Testis (tissue), 3 donors: ENCODE results near the gene CADM4. TPM values are rescaled to one million over a fixed set of nuclear protein-coding genes. Genes with fewer than 3 reads are reported as not detected.
"Not testable (repeated sequence)": the region's sequence is repeated elsewhere in the genome, so short reads cannot be mapped to it uniquely, and the experiment has no call there.

Experiments
- DNase-seq: peaks from one replicate; pipeline ENCODE4 v3.0.0-alpha.2; 2019
- H3K27ac ChIP-seq, 2 donors: fragments of 200-600 bp; sonication (generic); one replicate each; pipeline ENCODE4 v1.5.1; 2019
- H3K27me3 ChIP-seq: fragments of 200-600 bp; sonication (generic); one replicate; pipeline ENCODE4 v1.5.1; 2019
- H3K36me3 ChIP-seq: fragments of 200-600 bp; sonication (generic); one replicate; pipeline ENCODE4 v1.5.1; 2017; ENCODE audit warnings: low read depth; ENCODE audit errors: missing control alignments
- H3K4me1 ChIP-seq: fragments of 200-600 bp; sonication (generic); one replicate; pipeline ENCODE4 v1.5.1; 2019
- H3K4me3 ChIP-seq, 2 donors: fragments of 200-600 bp; sonication (generic); one replicate each; pipeline ENCODE4 v1.5.1; 2017 to 2019
- H3K9me3 ChIP-seq: fragments of 200-600 bp; sonication (generic); one replicate; pipeline ENCODE4 v1.5.1; 2017
- POLR2A ChIP-seq: fragments of 450-650 bp; IDR thresholded peaks from one replicate; pipeline ENCODE4 v1.6.1; 2017; ENCODE audit warnings: antibody characterized with exemption, mild to moderate bottlenecking, moderate library complexity
- WGBS, 2 donors: methylation state at CpG; one replicate each; pipeline ENCODE4 v1.1.5; 2018; 5-methylcytosine and 5-hydroxymethylcytosine counted together
- intact Hi-C: fragments of 100-400 bp; cut with DNase I; formaldehyde crosslinking; loops from one replicate; pipeline ENCODE4 v1.15.1; 2023; ENCODE audit warnings: low total_unique reads
- polyA plus RNA-seq: library from polyadenylated mRNA; stranded (reverse); fragments of 350-450 nt; fragmentation: Illumina TruSeq; extraction: RNeasy Lipid Tissue Mini Kit (QIAGEN cat#74804); gene quantifications from one replicate; pipeline ENCODE4 v1.2.3, GENCODE V29; 2014; ENCODE audit warnings: low read depth, low replicate concordance; ENCODE audit not compliant: insufficient read depth
- total RNA-seq, 2 donors: library from RNA; depleted of rRNA; stranded (reverse); fragments of >200 nt; gene quantifications; one replicate each; pipeline ENCODE4 v1.2.3, GENCODE V29; 2016
- TF ChIP-seq, protein P1 (sequence below), 3 experiments: fragments of 450-650 bp in 2 of 3; fragments of 200-600 bp in 1 of 3; sonication (generic) in 1 of 3; IDR thresholded peaks; one replicate each; pipeline ENCODE4 v1.5.1; 2016 to 2019; ENCODE audit warnings: antibody characterized with exemption in 3 of 3, mild to moderate bottlenecking in 2 of 3, moderate library complexity in 1 of 3

CADM4 gene
- total and polyA plus RNA-seq, 3 donors from 2014 or later: 1.5 to 7.8 (median 4.3) TPM

GRCh38 chr19:43636121-43636683, 3.4 kb downstream of the CADM4 start:
- H3K4me1 ChIP-seq: peaks cover 8% of the 10 kb centered on the region
- no peaks in the 10 kb centered on the region for H3K36me3 ChIP-seq
- no peak overlapping the region for H3K4me3 ChIP-seq
- TF ChIP-seq POLR2A: no peak
- TF ChIP-seq, protein P1, sequence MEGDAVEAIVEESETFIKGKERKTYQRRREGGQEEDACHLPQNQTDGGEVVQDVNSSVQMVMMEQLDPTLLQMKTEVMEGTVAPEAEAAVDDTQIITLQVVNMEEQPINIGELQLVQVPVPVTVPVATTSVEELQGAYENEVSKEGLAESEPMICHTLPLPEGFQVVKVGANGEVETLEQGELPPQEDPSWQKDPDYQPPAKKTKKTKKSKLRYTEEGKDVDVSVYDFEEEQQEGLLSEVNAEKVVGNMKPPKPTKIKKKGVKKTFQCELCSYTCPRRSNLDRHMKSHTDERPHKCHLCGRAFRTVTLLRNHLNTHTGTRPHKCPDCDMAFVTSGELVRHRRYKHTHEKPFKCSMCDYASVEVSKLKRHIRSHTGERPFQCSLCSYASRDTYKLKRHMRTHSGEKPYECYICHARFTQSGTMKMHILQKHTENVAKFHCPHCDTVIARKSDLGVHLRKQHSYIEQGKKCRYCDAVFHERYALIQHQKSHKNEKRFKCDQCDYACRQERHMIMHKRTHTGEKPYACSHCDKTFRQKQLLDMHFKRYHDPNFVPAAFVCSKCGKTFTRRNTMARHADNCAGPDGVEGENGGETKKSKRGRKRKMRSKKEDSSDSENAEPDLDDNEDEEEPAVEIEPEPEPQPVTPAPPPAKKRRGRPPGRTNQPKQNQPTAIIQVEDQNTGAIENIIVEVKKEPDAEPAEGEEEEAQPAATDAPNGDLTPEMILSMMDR (IDR thresholded peaks at IDR 0.05): no peak
- no peak overlapping the region for H3K27ac ChIP-seq
- DNase-seq: no peak
- H3K9me3 ChIP-seq: no peaks in the 10 kb centered on the region
- 56 to 88% methylated on average over 7 to 14 of the region's 14 CpGs for WGBS, 2 donors
- no peaks in the 10 kb centered on the region for H3K27me3 ChIP-seq
- intact Hi-C loops: no loop called here

- H3K27me3 ChIP-seq, H3K4me1 ChIP-seq, H3K36me3 ChIP-seq, DNase-seq, intact Hi-C loops, H3K27ac ChIP-seq, H3K9me3 ChIP-seq: not testable (repeated sequence)
- H3K4me3 ChIP-seq: peak overlapping the region in 1 of 2 donors; percentile 36
- WGBS, 2 donors: 9 to 35% methylated on average over 2 of the region's 2 CpGs
Measured at GRCh38 chr19:43635561-43635940, 4.1 kb downstream of the CADM4 start.

GRCh38 chr19:43634872-43635560, 4.6 kb downstream of the CADM4 start:
- DNase-seq: peak; percentile 36
- H3K4me1 ChIP-seq: peaks cover 5% of the 10 kb centered on the region
- peak overlapping the region in 1 of 2 donors; percentile 36 for H3K4me3 ChIP-seq
- intact Hi-C loops: no loop called here
- no peak overlapping the region for H3K27ac ChIP-seq
- no peaks in the 10 kb centered on the region for H3K27me3 ChIP-seq
- no peak for TF ChIP-seq POLR2A
- TF ChIP-seq, protein P1 (IDR thresholded peaks at IDR 0.05): no peak
- no peaks in the 10 kb centered on the region for H3K36me3 ChIP-seq
- no peaks in the 10 kb centered on the region for H3K9me3 ChIP-seq
- 4 to 6% methylated on average over 15 to 17 of the region's 17 CpGs for WGBS, 2 donors

- no peak overlapping the region for H3K27ac ChIP-seq
- WGBS, 2 donors: 4 to 10% methylated on average over 4 to 5 of the region's 5 CpGs
Measured at GRCh38 chr19:43634506-43634871, 5.2 kb downstream of the CADM4 start.

DNA sequence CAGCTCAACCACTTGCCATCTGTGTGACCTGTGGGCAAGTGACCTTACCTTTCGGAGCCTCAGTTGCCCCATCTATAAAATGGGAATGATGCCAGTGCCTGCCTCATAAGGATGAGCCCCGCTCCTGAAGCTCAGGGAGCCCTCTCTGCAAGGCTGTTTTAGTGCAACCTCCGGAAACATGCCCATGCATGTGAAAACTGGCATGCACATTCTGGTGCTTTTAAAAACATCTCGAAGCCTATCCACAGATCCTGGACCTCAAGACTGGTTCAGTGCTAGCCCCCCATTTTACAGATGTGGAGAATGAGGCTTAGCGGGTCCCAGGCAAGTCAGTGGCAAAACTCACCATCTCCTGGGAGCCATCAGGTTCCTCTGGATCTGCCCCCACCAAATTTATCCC, 5.6 kb downstream of the CADM4 start:
- intact Hi-C loops: no loop called here
- Histone ChIP-seq H3K4me1 (peaks cover 5% of the 10 kb centered on the region), H3K4me3 (no peak overlapping the region), H3K36me3 (no peaks in the 10 kb centered on the region), H3K27ac (no peak overlapping the region), H3K27me3 (no peaks in the 10 kb centered on the region), H3K9me3 (no peaks in the 10 kb centered on the region)
- 66 to 71% methylated on average over 3 to 5 of the region's 5 CpGs for WGBS, 2 donors
- TF ChIP-seq, protein P1 (IDR thresholded peaks at IDR 0.05): no peak
- no peak for TF ChIP-seq POLR2A
- DNase-seq: no peak

More at GRCh38 chr19:43634506-43634871, 5.2 kb downstream of the CADM4 start:
- no peak for DNase-seq
- Histone ChIP-seq H3K27me3 (no peaks in the 10 kb centered on the region), H3K9me3 (no peaks in the 10 kb centered on the region), H3K4me1 (peaks cover 5% of the 10 kb centered on the region), H3K4me3 (no peak overlapping the region), H3K36me3 (no peaks in the 10 kb centered on the region)
- TF ChIP-seq, protein P1 (IDR thresholded peaks at IDR 0.05): no peak
- no peak for TF ChIP-seq POLR2A
- intact Hi-C loops: no loop called here
